HuH-7 (cell line): ENCODE data around the gene ITGB8.
"Not testable (repeated sequence)": the region's sequence is repeated elsewhere in the genome, so short reads cannot be mapped to it uniquely, and the experiment has no call there.

ENCODE experiments used
- DNase-seq: peaks from one replicate; pipeline ENCODE4 v3.0.0; 2011; ENCODE audit warnings: low spot score

Gene ITGB8

GRCh38 chr7:20383351-20383750 lies 52.7 kb downstream of the ITGB8 start:
- DNase-seq, result no peak

DNA sequence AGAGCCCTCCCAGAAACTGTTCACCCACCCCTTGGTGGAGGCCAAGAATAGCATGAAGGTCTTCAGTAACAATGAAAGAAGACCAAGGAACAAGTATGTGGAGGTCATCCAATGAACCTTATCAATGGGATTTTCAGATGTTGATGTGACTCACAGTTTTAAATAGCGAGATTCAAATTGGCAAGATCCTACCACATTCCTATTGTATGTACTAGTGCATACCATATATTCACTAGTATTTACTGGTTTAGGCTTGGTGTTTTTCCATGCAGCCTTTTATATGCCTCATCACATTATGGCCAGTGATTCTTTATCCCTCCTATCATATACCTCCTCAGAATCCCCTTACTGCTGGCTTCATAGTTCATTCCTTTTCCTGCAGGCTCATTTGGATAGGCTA lies 54.4 kb downstream of the ITGB8 start:
- DNase-seq, result no peak

DNA sequence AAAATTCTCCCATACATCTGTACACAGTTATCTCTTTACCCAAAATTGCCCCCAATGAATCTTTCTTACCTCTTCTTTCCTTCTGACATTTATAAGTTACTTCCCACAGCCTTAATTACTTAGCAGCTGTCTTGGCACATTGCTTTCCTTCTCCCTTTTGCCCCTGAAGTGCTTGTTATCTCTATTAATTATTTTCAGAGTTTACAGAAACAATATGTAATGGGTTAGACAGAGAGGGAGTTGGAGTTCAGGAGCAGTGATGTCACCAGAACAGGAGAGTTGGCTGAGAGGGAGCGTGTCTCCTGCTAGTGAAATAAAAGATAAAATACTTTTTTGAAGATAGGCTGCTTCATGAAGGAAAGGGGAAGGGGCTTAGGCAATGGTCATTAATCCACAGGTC lies 57.4 kb downstream of the ITGB8 start:
- no peak for DNase-seq

GRCh38 chr7:20389192-20389591 lies 58.5 kb downstream of the ITGB8 start:
- not testable (repeated sequence) for DNase-seq

- DNase-seq, result peak; percentile 19
Observed at GRCh38 chr7:20393021-20393610, 62.4 kb downstream of the ITGB8 start.

DNA sequence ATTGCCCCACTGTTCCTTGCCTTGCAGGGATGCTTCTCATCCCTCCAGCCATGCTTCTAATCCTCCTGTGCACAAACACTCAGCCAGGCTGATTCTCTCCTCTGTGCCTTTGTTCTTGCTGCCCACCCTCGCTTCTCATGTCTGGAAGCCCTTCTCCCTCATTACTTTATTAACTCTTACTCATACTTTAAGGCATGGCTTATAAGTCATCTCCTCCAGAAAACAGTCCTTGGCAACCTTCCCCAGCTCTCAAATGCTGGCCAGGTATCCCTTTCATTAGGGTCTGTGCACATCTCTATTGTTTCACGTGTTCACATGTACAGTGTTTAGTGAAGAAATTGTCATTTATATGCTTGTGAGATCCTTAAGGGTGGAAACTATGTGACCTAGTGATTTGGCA lies 62.9 kb downstream of the ITGB8 start:
- no peak for DNase-seq

DNA sequence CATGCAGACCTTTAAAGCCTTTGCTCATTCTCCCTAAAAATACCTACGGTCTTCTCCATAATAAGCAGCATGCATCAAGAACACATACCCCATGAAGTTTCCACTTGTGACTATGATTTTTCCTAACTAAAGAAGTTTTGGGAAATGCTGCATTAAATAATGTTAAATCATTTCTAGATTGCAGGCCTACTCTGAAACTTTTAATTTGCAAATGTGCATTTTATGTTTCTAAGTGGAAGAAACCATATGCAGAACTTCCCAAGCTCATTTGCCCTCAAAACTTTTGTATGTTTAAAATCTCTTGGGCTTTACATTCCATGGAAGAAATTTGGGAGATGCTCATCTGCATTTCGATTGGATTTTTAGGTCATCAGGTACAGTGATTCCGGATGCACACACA lies 63.6 kb downstream of the ITGB8 start:
- DNase-seq, result no peak

DNA sequence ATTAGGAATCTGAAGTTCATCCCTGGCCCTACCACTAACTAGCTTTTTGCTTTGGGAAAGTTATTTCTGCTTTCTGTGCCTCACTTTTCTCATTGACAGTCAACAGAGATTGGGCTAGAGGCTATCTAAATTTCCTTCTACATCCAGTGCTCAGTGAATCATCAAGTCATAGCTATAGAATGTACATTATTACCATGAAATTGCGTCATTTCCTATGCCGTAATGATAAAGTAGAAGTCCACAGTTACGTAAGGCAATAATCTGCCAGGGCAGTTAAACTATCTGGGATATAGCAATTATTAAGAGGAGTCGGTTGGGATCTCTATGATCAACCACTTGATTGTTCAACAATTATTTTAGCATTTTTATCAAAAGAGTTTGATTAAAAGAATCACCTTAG lies 64.4 kb downstream of the ITGB8 start:
- no peak for DNase-seq

GRCh38 chr7:20395511-20395910 lies 64.8 kb downstream of the ITGB8 start:
- no peak for DNase-seq

DNA sequence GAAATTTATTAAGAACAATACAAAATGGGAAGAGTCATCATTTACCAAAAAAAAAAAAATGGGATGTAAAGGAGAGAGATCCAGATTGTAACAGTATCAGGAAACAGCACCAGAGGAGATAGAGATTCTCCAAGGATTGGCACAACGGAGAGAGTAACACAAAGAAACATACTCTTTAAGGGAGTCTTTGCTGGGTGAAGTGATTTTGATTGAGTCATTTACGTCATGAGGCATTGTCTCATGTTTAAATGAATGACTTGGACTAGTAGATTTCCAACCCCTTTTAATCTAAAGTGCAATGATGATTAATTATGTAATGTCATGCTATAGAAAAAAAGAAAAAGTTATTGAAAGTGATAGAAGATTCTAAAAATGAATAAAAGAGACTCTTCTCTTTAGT lies 68.8 kb downstream of the ITGB8 start:
- no peak for DNase-seq

- DNase-seq, result no peak
Observed at GRCh38 chr7:20401861-20402746, 71.4 kb downstream of the ITGB8 start.

GRCh38 chr7:20402747-20403230 lies 72.1 kb downstream of the ITGB8 start:
- no peak for DNase-seq

DNA sequence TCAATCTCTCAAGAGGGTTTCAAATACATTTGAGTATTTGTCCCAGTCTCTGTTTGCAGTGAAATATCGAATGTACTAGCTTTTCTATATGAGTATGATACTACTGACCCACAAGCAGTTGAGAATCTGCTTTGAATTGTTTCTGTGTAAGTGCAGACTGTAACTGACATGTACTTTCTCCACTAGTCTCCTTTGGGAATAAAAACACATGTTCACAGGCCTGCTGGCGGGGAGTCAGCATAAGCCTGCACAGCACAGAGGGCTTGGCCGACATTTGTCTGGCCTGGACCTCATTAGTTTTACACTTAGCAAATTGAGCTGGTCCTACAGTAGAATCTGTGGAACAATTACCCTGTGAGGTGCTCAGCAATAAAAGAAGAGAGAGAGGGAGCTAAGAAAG lies 72.6 kb downstream of the ITGB8 start:
- DNase-seq, result no peak

- no peak for DNase-seq
Observed at GRCh38 chr7:20404320-20404719, 73.6 kb downstream of the ITGB8 start.

- no peak for DNase-seq
Observed at GRCh38 chr7:20407585-20408466, 77.1 kb downstream of the ITGB8 start.

DNA sequence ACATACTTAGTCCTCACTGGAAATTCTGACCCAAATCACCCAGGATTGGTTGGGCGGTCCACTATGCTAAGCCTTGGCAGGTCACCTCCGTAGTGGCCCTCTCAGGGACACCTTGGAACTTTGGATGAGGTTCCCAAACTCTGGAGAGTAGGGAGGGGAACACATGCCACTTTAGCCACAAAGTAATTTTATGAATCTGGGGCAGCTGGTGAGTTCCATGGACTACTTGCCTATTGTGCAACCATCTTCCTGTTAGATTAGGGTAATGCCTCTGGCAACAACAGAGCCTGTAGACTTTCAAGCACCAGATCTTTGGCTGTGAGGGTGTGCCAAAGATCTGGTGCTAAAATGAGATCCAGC lies 77.7 kb downstream of the ITGB8 start:
- DNase-seq, result peak; percentile 11

DNA sequence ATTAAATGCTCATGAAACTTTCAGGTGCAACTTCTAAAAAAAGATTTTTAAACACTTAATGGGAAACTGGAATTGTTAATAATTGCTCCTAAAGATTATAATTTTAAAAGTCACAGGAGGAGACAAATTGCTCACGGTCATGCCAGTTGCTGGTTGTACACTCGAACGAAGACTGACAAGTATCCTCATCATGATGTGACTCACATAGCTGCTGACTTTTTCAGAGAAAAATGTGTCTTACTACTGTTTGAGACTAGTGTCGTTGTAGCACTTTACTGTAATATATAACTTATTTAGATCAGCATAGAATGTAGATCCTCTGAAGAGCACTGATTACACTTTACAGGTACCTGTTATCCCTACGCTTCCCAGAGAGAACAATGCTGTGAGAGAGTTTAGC lies 79.3 kb downstream of the ITGB8 start:
- no peak for DNase-seq

GRCh38 chr7:20411372-20411771 lies 80.7 kb downstream of the ITGB8 start:
- no peak for DNase-seq

DNA sequence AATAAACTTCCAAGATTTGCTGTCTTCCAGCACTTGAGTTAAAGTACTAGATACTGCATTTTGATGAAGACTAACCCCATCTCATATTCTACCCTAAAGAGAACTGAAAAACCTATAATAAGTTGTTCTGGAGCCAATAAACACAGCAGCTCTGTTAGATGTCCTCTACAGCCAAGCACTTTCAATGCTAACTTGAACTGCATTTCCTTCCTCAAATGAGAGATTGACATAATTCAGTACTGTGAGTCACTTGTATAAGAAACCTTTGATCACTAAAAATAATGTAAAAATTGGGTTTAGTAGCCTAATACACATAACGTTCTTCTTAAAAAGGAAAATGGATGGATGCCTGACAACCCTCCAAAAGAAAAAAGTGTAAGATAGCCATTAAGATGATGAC lies 81.3 kb downstream of the ITGB8 start:
- no peak for DNase-seq

GRCh38 chr7:20417260-20417659 lies 86.6 kb downstream of the ITGB8 start:
- no peak for DNase-seq

DNA sequence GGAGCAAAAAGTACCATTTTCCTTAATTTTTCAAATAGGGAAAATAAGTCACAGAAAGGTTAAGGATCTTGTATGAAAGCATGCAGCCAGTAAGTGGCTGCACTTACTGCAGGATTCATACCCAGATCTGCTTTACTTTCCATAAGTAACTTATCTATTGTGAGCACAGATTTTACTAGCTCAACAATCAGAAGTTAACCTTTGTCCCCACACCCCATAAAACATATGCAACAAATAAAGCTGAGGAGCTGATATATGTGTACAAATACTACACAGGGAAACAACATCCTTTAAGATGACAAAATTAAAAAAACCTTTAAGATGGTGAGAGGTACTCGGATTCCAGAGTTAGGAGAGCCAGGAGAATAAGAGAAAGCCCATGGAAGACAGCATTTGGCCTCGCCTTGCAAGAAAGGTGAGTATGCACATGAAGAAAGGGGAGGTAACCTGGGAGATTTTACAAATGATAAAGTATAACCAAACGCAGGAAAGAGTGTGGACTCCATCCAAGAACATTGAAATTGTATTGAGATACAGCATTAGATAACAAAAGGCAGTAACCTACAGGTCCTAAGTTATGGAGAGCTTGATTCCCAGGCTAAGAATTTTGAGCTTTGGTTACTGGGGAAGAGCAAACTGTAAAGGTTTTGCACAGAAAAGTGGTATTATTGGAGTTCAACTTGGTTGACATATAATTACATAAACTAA lies 87.1 kb downstream of the ITGB8 start:
- DNase-seq, result no peak

DNA sequence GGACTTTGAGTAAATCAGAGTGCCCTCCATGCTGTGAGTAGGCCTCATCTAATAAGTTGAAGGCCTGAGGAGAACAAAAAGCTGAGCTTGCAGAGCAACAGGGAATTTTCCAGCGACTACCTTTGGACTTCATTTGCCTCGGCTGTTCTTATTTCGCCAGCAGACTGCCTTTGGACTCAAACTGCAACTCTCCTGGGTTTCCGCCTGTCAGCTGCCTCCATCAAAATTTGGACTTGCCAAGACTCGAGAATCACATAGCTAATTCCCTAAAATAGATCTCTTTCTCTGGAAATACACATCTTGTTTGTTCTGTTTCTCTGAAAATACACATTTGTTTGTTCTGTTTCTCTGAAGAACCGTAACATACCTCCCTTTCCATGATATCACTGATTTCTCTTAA lies 93.8 kb downstream of the ITGB8 start:
- DNase-seq, result no peak
